ENCODE results near the gene TMEM218. TPM values are rescaled to one million over a fixed set of nuclear protein-coding genes. Genes with fewer than 3 reads are reported as not detected.

Gene TMEM218
- total RNA-seq, 2 experiments from 2014 or later: 19.5 to 23.3 TPM

GRCh38 chr11:125132596-125132995, 21.2 kb upstream of the TMEM218 start:
- CTCF ChIA-PET: no interaction called here
- POLR2A ChIA-PET: no interaction called here

GRCh38 chr11:125132071-125132470, 20.6 kb upstream of the TMEM218 start:
- POLR2A ChIA-PET: no interaction called here
- CTCF ChIA-PET: no interaction called here

GRCh38 chr11:125129316-125129993, 18.0 kb upstream of the TMEM218 start:
- CTCF ChIA-PET: interaction anchor here (1.4 kb wide), 1 partner anchor 38 kb away, joined by 4 read pairs; no protein-coding TSS in a partner anchor

GRCh38 chr11:125128450-125128849, 17.0 kb upstream of the TMEM218 start:
- ChIA-PET CTCF (interaction anchor here (1.4 kb wide), 1 partner anchor 37 kb away, joined by 4 read pairs; no protein-coding TSS in a partner anchor), POLR2A (no interaction called here)

More at GRCh38 chr11:125129316-125129993, 18.0 kb upstream of the TMEM218 start:
- POLR2A ChIA-PET: no interaction called here

- POLR2A ChIA-PET: no interaction called here
- CTCF ChIA-PET: interaction anchor here (0.7 to 2.8 kb wide), 7 partner anchors 13 to 443 kb away, joined by 3 to 10 read pairs (median 5); partner anchors contain the start of gene TMEM218
These were observed 13.2 kb upstream of the TMEM218 start for GRCh38 chr11:125124618-125124992.

DNA sequence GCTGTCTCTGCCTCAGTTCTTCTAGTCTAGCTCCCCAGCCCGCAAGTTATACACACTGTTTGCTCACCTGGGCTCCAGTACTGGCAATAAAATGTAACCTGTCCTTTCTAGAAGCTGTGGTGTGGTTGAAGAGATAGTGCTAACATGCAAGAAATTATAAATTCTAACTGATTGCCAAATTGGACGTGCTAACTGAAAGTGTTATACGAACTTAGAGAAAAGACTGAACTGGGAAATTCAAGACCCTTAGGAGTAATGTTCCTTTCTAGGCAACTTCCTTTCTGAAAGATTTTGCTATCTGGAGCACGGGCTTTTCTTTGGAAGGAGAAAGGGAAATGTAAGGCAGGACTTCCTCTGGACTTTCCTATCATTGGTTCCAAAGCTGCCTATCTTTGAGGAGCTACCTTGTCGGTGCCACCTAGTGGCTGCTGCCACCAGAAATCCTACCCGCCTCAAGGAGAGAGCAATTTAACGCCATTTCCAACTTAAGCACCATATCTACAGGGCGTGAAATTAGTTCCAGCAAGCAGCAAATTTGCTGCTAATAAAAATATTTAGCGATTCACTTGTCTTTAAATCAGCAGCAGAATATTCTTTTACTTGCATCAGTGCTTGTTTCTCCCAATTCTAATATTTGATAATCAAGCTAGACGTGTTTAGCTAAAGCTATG, 12.7 kb upstream of the TMEM218 start:
- POLR2A ChIA-PET: interaction anchor here (1.3 kb wide), 1 partner anchor 248 kb away, joined by 8 read pairs; no protein-coding TSS in a partner anchor
- CTCF ChIA-PET: interaction anchor here (0.7 to 2.8 kb wide), 7 partner anchors 12 to 258 kb away, joined by 3 to 10 read pairs (median 5); partner anchors contain the start of gene TMEM218

- POLR2A ChIA-PET: interaction anchor here (1.3 kb wide), 1 partner anchor 247 kb away, joined by 8 read pairs; no protein-coding TSS in a partner anchor
- CTCF ChIA-PET: interaction anchor here (0.8 to 2.8 kb wide), 6 partner anchors 12 to 247 kb away, joined by 3 to 10 read pairs (median 6); partner anchors contain the start of gene TMEM218
These were observed 11.9 kb upstream of the TMEM218 start for GRCh38 chr11:125123194-125123946.

DNA sequence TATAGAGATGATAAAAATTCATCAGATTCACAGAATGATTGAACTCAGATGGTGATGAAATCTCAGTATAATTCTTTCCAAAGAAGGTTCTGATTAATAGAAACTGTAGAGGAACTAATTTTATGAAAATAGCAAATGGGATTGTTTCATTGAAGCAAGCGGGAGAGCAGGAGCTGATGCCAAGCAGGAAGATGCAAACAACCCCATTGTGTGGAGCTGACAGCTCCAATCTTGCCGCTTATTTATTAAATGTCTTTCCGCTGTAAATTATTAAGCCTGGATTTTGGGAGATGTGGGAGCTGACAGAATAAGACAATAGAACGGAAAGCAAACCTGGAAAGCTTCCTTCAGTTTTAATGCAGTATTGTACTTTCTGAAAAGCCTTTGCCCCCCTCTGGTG, 6.0 kb upstream of the TMEM218 start:
- ChIA-PET CTCF (interaction anchor here (0.6 kb wide), 1 partner anchor 228 kb away, joined by 3 read pairs; no protein-coding TSS in a partner anchor), POLR2A (no interaction called here)

DNA sequence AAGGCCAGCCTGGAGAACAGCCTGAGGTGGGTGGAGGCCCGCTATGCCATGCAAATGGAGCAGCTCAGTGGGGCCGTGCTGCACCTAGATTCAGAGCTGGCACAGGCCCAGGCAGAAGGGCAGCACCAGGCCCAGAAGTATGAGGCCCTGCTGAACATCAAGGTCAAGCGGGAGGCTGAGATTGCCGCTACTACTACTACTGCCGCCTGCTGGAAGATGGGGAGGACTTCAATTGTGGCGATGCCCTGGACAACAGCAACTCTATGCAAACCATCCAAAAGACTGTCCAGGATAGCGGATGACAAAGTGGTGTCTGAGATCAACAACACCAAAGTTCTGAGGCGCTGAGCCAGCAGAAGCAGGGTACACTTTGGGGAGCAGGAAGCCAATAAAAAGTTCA, 3.1 kb upstream of the TMEM218 start:
- CTCF ChIA-PET: interaction anchor here (0.6 to 1.1 kb wide), 2 partner anchors 43 to 391 kb away, joined by 3 to 4 read pairs; no protein-coding TSS in a partner anchor
- POLR2A ChIA-PET: no interaction called here

DNA sequence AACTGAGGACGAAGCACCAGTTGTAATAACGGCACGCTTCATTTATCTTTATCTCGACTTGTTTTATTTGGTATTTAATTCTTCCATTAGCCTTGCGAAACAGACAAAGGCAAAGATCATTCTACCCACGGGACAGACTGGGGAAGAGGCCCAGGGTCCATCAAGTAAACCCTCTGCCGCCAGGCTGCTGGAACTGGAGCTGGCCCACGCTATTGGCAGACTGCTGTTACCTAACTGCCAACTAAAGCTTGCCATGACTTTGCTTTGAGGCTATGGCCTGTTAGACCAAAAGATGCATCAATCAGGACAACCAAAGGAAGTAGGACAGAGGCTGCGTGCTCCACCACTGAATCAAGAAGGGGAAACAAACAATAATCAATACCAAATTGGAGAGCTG, 780 bp upstream of the TMEM218 start:
- ChIA-PET CTCF (interaction anchor here (1.0 to 2.9 kb wide), 4 partner anchors 12 to 32 kb away, joined by 3 to 8 read pairs (median 4); no protein-coding TSS in a partner anchor), POLR2A (interaction anchor here (0.6 to 0.8 kb wide), 2 partner anchors 159 to 514 kb away, joined by 3 to 4 read pairs; no protein-coding TSS in a partner anchor)

DNA sequence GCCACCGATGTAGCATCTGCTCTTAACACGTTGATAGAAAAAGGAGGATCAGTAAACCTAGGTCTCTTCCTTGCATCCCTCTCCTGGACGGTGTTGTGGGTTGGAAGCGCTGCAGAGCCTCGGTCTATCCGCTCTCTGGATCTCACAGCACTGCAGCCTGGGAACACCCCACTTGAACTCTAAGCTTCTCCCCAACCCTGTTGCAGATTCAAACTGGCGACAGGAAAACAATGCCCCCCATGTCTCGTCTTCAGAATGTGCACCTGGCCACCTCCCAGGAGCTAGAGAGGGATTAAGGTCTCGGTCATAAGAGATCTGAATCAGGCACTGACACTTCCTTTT, 454 bp downstream of the TMEM218 start:
- ChIA-PET POLR2A (interaction anchor here (0.5 to 0.7 kb wide), 2 partner anchors 406 to 786 kb away, joined by 3 to 9 read pairs; no protein-coding TSS in a partner anchor), CTCF (interaction anchor here (1.1 to 2.9 kb wide), 2 partner anchors 13 to 31 kb away, joined by 5 to 8 read pairs; no protein-coding TSS in a partner anchor)

DNA sequence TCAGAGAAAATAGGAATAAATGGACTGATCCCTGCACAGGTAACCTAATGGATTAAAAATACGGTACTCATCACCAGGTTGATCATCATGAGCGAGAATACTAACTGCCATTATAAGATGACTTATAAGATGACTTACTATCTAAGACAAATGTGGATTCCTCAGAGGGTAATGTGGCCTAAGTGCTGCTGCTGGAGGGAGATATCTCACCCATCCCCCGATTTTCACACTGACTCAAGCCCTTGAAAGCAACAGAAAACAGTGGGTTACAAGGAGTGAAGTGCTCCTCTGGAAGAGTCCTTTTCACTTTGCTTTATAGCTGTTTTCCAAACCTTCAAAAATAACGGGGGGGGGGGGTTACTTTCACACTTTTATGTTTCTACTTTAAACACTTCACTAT, 920 bp downstream of the TMEM218 start:
- CTCF ChIA-PET: interaction anchor here (2.9 kb wide), 1 partner anchor 32 kb away, joined by 8 read pairs; no protein-coding TSS in a partner anchor
- POLR2A ChIA-PET: interaction anchor here (0.5 to 0.7 kb wide), 2 partner anchors 407 to 787 kb away, joined by 3 to 9 read pairs; no protein-coding TSS in a partner anchor

- CTCF ChIA-PET: no interaction called here
- POLR2A ChIA-PET: no interaction called here
These were observed 3.0 kb downstream of the TMEM218 start for GRCh38 chr11:125108469-125108868.

DNA sequence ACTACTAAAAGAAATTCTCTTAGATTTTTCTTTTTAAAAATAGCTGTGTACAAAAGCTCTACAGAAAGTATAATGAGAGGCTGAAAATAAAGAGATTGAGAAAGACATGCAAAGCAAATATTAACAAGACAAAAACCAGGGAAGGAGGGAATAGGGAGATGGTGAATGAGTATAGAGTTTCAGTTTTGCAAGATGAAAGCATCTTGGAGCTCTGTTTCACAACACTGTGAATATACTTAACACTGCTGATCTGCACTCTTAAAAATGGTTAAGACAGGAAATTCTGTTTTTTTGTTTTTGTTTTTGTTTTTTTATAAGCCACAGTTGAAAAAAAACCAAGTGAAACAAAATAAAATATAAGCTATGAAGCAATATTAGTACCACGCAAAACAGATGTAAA, 5.5 kb downstream of the TMEM218 start:
- POLR2A ChIA-PET: no interaction called here

GRCh38 chr11:125102510-125102909, 8.9 kb downstream of the TMEM218 start:
- CTCF ChIA-PET: no interaction called here
- POLR2A ChIA-PET: no interaction called here

More for the DNA sequence above, 5.5 kb downstream of the TMEM218 start:
- CTCF ChIA-PET: no interaction called here

DNA sequence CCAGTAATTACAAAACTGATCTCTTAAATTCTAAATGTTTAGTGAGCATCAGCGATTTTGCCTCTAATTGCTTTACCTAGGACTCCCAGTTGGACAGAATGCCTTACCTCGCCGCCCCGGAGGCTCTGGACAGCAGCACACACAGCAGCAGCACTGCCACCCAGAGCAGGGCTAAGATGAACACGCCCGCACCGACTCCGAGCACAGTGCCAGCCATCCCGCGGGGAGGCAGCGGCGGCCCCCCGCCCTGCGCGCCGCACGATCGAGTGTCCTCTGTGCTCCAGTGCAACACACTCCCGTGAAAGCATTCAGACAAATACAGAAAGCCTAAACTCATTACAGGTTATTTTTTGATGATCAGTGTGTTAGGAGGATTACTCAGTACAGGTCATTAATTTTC, 9.4 kb downstream of the TMEM218 start:
- ChIA-PET CTCF (no interaction called here), POLR2A (no interaction called here)

- ChIA-PET CTCF (no interaction called here), POLR2A (no interaction called here)
These were observed 9.8 kb downstream of the TMEM218 start for GRCh38 chr11:125101596-125101995.

DNA sequence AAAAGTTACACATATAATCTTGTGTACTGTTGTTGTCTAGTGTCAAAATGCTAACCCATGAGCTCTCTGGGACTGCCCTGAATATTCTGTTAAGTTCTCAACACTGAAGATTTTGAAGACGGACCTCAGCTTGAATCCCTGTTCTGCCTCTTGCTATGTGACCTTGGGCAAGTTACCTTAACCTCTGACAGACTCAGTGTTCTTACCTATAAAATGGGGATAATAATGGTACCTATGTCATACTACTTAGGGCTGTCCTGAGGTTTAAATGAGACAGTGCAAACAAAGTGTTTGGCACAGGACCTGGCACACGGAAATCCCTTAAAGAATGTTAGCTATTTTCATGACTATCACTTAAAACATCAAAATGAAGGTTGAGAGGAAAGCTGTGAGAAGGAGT, 11.3 kb downstream of the TMEM218 start:
- ChIA-PET POLR2A (no interaction called here), CTCF (no interaction called here)

DNA sequence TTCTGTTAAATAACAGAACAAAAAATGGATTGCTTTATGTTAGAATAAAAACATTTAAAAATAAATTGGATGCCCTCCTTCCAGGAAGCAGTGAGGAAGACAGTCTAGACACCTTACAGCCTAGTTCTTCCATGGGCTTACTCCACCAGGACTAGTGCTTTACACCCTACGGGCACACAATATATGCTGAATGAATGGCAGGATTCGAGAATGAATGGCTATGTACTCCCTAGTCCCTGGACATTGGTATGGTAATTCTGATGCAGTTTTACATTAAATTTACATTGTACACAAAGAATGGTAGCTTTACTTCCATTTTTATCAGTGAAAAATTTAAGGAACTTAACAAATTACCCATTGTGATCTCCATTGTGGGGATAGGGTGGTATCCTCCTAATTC, 16.7 kb downstream of the TMEM218 start:
- CTCF ChIA-PET: no interaction called here
- POLR2A ChIA-PET: no interaction called here

DNA sequence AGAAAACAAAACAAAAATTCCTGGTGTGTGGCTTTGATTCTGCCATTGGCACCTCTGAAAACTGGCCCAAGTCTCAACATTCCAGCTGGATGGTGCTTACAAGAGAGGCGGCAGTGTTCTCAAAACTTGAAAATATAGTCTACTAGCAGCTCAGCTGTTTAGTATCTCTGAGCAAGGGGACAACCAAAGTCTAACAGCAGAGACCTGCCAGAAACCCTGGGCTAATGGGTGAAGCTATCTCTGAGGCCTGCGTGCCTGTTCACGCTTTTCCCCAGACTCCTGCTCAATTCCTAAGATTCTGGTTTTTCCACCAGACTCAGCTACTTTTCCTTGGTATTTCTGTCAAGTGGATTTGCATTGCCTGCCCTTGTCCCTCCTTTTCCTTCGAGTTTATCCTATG, 17.9 kb downstream of the TMEM218 start:
- POLR2A ChIA-PET: no interaction called here
- CTCF ChIA-PET: no interaction called here
